Endodermal cell (in vitro differentiated cells): ENCODE results near the gene IMPA2. TPM values are rescaled to one million over a fixed set of nuclear protein-coding genes. Genes with fewer than 3 reads are reported as not detected.

ENCODE experiments used
- DNase-seq: peaks from one replicate; pipeline ENCODE4 v3.0.0-alpha.2; 2017
- H3K27ac ChIP-seq: 2 replicates; pipeline ENCODE4 v1.5.1; 2013; ENCODE audit warnings: mild to moderate bottlenecking, low read depth, low read length, moderate library complexity
- H3K27me3 ChIP-seq: 2 replicates; pipeline ENCODE4 v1.6.1; 2013; ENCODE audit warnings: mild to moderate bottlenecking, low read length, moderate library complexity; ENCODE audit not compliant: insufficient read depth, control insufficient read depth, poor library complexity, severe bottlenecking
- H3K36me3 ChIP-seq: 2 replicates; pipeline ENCODE4 v1.7.0; 2013; ENCODE audit warnings: mild to moderate bottlenecking, low read length, moderate library complexity; ENCODE audit not compliant: control insufficient read depth, insufficient read depth
- H3K4me1 ChIP-seq: one replicate; pipeline ENCODE4 v1.7.0; 2013; ENCODE audit warnings: low read length; ENCODE audit not compliant: control insufficient read depth, insufficient read depth
- H3K4me3 ChIP-seq: 2 replicates; pipeline ENCODE4 v1.5.1; 2013; ENCODE audit warnings: mild to moderate bottlenecking, low read length, moderate library complexity
- H3K9ac ChIP-seq: 2 replicates; pipeline ENCODE4 v1.6.1; 2013; ENCODE audit warnings: mild to moderate bottlenecking, low read length, moderate library complexity; ENCODE audit not compliant: poor library complexity, severe bottlenecking; ENCODE audit errors: extremely low read depth
- H3K9me3 ChIP-seq: 2 replicates; pipeline ENCODE4 v1.6.1; 2013; ENCODE audit warnings: mild to moderate bottlenecking, low read length, moderate library complexity; ENCODE audit not compliant: control insufficient read depth
- H3K27ac Mint-ChIP-seq: 2 replicates; pipeline ENCODE4 v1.8.0; 2020; ENCODE audit warnings: mixed read lengths
- H3K27me3 Mint-ChIP-seq: 2 replicates; pipeline ENCODE4 v1.8.0; 2021; ENCODE audit warnings: mild to moderate bottlenecking, mixed read lengths; ENCODE audit not compliant: insufficient read depth
- H3K36me3 Mint-ChIP-seq: 2 replicates; pipeline ENCODE4 v1.8.0; 2020; ENCODE audit warnings: low read depth, mixed read lengths
- H3K4me1 Mint-ChIP-seq: 2 replicates; pipeline ENCODE4 v1.8.0; 2020; ENCODE audit warnings: mixed read lengths
- H3K4me3 Mint-ChIP-seq: 2 replicates; pipeline ENCODE4 v1.8.0; 2020; ENCODE audit warnings: mild to moderate bottlenecking, moderate library complexity, mixed read lengths
- H3K9me3 Mint-ChIP-seq: 2 replicates; pipeline ENCODE4 v1.8.0; 2020; ENCODE audit warnings: mild to moderate bottlenecking, mixed read lengths
- CTCF ChIP-seq: fragments of 200-600 bp; sonication (generic); conservative IDR thresholded peaks from 2 replicates; pipeline ENCODE4 v1.5.0; 2021; ENCODE audit warnings: antibody characterized with exemption, mild to moderate bottlenecking
- WGBS, 2 experiments: methylation state at CpG; one replicate each; pipeline versions ENCODE4 v1.1.5 to v1.1.7; 2013; ENCODE audit warnings: missing lambda C conversion rate in 2 of 2, mixed read lengths in 1 of 2; ENCODE audit not compliant: insufficient coverage in 1 of 2, insufficient read length in 1 of 2; 5-methylcytosine and 5-hydroxymethylcytosine counted together
- total RNA-seq, 2 donors: library from RNA; stranded (reverse); fragmentation: NEBNext Ultra II Directional in 1 of 2; extraction: Animal tissue kit (Norgen Biotek cat#: 25700) in 1 of 2; gene quantifications; 2 replicates in 1 of 2; 3 replicates in 1 of 2; pipeline ENCODE4 v1.2.1, GENCODE V29; 2021

IMPA2 gene
- total RNA-seq, 2 donors from 2014 or later = 68.0 to 88.9 TPM

- peaks cover 27% of the 10 kb centered on the region for H3K4me1 Mint-ChIP-seq
- Histone ChIP-seq H3K27ac (no peak overlapping the region), H3K36me3 (no peaks in the 10 kb centered on the region), H3K4me3 (peak overlapping the region; percentile 82), H3K9ac (no peak overlapping the region), H3K27me3 (no peaks in the 10 kb centered on the region), H3K9me3 (no peaks in the 10 kb centered on the region), H3K4me1 (peaks cover 2% of the 10 kb centered on the region)
- H3K27me3 Mint-ChIP-seq = peaks cover 3% of the 10 kb centered on the region
- H3K27ac Mint-ChIP-seq = no peak overlapping the region
- peak overlapping the region; percentile 89 for H3K4me3 Mint-ChIP-seq
- WGBS, 2 experiments = 39 to 50% methylated on average over 8 to 12 of the region's 12 CpGs
- DNase-seq = peak; percentile 82
- no peaks in the 10 kb centered on the region for H3K9me3 Mint-ChIP-seq
- peak; percentile 27 for TF ChIP-seq CTCF
- peaks cover 3% of the 10 kb centered on the region for H3K36me3 Mint-ChIP-seq
Observed at GRCh38 chr18:11983592-11983991, 2.3 kb downstream of the IMPA2 start.

GRCh38 chr18:11984091-11984490 is 2.8 kb downstream of the IMPA2 start:
- Histone ChIP-seq H3K9ac (no peak overlapping the region), H3K4me3 (no peak overlapping the region), H3K27ac (no peak overlapping the region), H3K27me3 (no peaks in the 10 kb centered on the region), H3K4me1 (peaks cover 5% of the 10 kb centered on the region), H3K36me3 (no peaks in the 10 kb centered on the region), H3K9me3 (no peaks in the 10 kb centered on the region)
- no peak for TF ChIP-seq CTCF
- no peaks in the 10 kb centered on the region for H3K9me3 Mint-ChIP-seq
- H3K27ac Mint-ChIP-seq = no peak overlapping the region
- peaks cover 3% of the 10 kb centered on the region for H3K36me3 Mint-ChIP-seq
- peaks cover 29% of the 10 kb centered on the region for H3K4me1 Mint-ChIP-seq
- no peak for DNase-seq
- H3K27me3 Mint-ChIP-seq = peaks cover 3% of the 10 kb centered on the region
- H3K4me3 Mint-ChIP-seq = no peak overlapping the region
- WGBS, 2 experiments = 93 to 100% methylated on average over 3 to 6 of the region's 6 CpGs

- WGBS, 2 experiments = 93 to 100% methylated on average over 3 of the region's 3 CpGs
- no peak for DNase-seq
- no peak overlapping the region for H3K4me3 ChIP-seq
- peaks cover 3% of the 10 kb centered on the region for H3K36me3 Mint-ChIP-seq
- no peak overlapping the region for H3K27ac Mint-ChIP-seq
- H3K4me1 Mint-ChIP-seq = peaks cover 35% of the 10 kb centered on the region
- TF ChIP-seq CTCF = no peak
- H3K27me3 Mint-ChIP-seq = peaks cover 3% of the 10 kb centered on the region
- H3K36me3 ChIP-seq = no peaks in the 10 kb centered on the region
- H3K9ac ChIP-seq = no peak overlapping the region
- H3K4me3 Mint-ChIP-seq = no peak overlapping the region
- H3K9me3 ChIP-seq = no peaks in the 10 kb centered on the region
- no peaks in the 10 kb centered on the region for H3K27me3 ChIP-seq
- H3K4me1 ChIP-seq = peaks cover 11% of the 10 kb centered on the region
- no peak overlapping the region for H3K27ac ChIP-seq
- H3K9me3 Mint-ChIP-seq = no peaks in the 10 kb centered on the region
Observed at GRCh38 chr18:11985586-11985985, 4.3 kb downstream of the IMPA2 start.
